Bronchus fibroblast of lung (primary cell): ENCODE data around the gene TTLL6. TPM values are rescaled to one million over a fixed set of nuclear protein-coding genes. Genes with fewer than 3 reads are reported as not detected.

Source experiments
- total RNA-seq: library from RNA; depleted of rRNA; stranded (reverse); fragments of >200 nt; gene quantifications from 2 replicates; pipeline ENCODE4 v1.2.3, GENCODE V29; 2015

Gene TTLL6
- 0.17 TPM in 1 of 2 replicates, not detected in the other for total RNA-seq

GRCh38 chr17:48816774-48817590, at the start of gene TTLL6:
TSS of gene TTLL6 (minus strand) at chr17:48817229. CDS start at chr17:48817072, 157 bp downstream.

GRCh38 chr17:48830840-48831548, 14.0 kb upstream of the TTLL6 start, which contains the start of gene CALCOCO2:
TSS of gene CALCOCO2 (plus strand) at chr17:48831035. CDS start at chr17:48841708, 10,673 bp downstream.

GRCh38 chr17:48728232-48729231, 88.5 kb downstream of the TTLL6 start, which contains the start of gene HOXB13:
TSS of gene HOXB13 (minus strand) at chr17:48728750. CDS start at chr17:48728593, 157 bp downstream.

GRCh38 chr17:48722915-48723422, 94.1 kb downstream of the TTLL6 start, which contains the start of gene PRAC2:
TSS of gene PRAC2 (plus strand) at chr17:48723185. CDS start at chr17:48724411, 1,226 bp downstream.

GRCh38 chr17:48722201-48722907, 94.7 kb downstream of the TTLL6 start, which contains the start of gene PRAC1:
TSS of gene PRAC1 (minus strand) at chr17:48722518. CDS start at chr17:48722392, 126 bp downstream.

Other genes with a start within 250 kb of the TTLL6 start
- 11.7 and 11.8 TPM in 2 replicates for gene HOXB4, start 238.9 kb downstream of the TTLL6 start, total RNA-seq
- gene HOXB3, start 227.0 kb downstream of the TTLL6 start, total RNA-seq: 45.0 and 55.3 TPM in 2 replicates
- gene HOXB5, start 223.4 kb downstream of the TTLL6 start, total RNA-seq: 12.3 and 15.8 TPM in 2 replicates
- 73.6 and 78.8 TPM in 2 replicates for gene HOXB6, start 212.2 kb downstream of the TTLL6 start, total RNA-seq
- gene HOXB7, start 206.2 kb downstream of the TTLL6 start, total RNA-seq: 11.9 and 14.8 TPM in 2 replicates
- 0.50 and 1.0 TPM in 2 replicates for gene HOXB8, start 201.9 kb downstream of the TTLL6 start, total RNA-seq
- under 0.01 and 0.15 TPM in 2 replicates for gene HOXB9, start 190.9 kb downstream of the TTLL6 start, total RNA-seq
- gene PRAC1, start 94.7 kb downstream of the TTLL6 start, total RNA-seq: not detected in 2 replicates
- not detected in 2 replicates for gene PRAC2, start 94.0 kb downstream of the TTLL6 start, total RNA-seq
- not detected in 2 replicates for gene HOXB13, start 88.5 kb downstream of the TTLL6 start, total RNA-seq
- gene CALCOCO2, start 13.8 kb upstream of the TTLL6 start, total RNA-seq: 24.7 and 34.5 TPM in 2 replicates
- 282 and 318 TPM in 2 replicates for gene ATP5MC1, start 75.6 kb upstream of the TTLL6 start, total RNA-seq
- gene UBE2Z, start 91.2 kb upstream of the TTLL6 start, total RNA-seq: 66.2 and 70.6 TPM in 2 replicates
- gene SNF8, start 127.6 kb upstream of the TTLL6 start, total RNA-seq: 199 and 200 TPM in 2 replicates
- not detected in 2 replicates for gene GIP, start 151.4 kb upstream of the TTLL6 start, total RNA-seq
- gene IGF2BP1, start 180.2 kb upstream of the TTLL6 start, total RNA-seq: 9.7 and 10.3 TPM in 2 replicates